ENCODE results near the gene AWAT2. TPM values are rescaled to one million over a fixed set of nuclear protein-coding genes. Genes with fewer than 3 reads are reported as not detected.

AWAT2 gene
- total and polyA plus RNA-seq, 4 donors, result not detected

GRCh38 chrX:69995362-69996112 is 54.2 kb downstream of the AWAT2 start:
- no peaks in the 10 kb centered on the region for H3K4me1 ChIP-seq (ENCODE audit: control insufficient read depth in 1 of 2, insufficient read depth in 2 of 2, low read length in 2 of 2)
- H3K36me3 ChIP-seq (ENCODE audit: control insufficient read depth in 1 of 2, insufficient read depth in 2 of 2, low read length in 1 of 2), result no peaks in the 10 kb centered on the region
- WGBS, 2 donors, result 62 to 88% methylated on average over 2 of the region's 2 CpGs
- DNase-seq (no peak), ATAC-seq (ENCODE audit: low FRiP score) (no peak)
- no peaks in the 10 kb centered on the region for H3K9me3 ChIP-seq (ENCODE audit: control insufficient read depth, low read length)
- intact Hi-C loops (cut with DNase I), result no loop called here
- H3K4me3 ChIP-seq (ENCODE audit: low read length in 2 of 2), result no peak overlapping the region
- H3K27me3 ChIP-seq (ENCODE audit: control insufficient read depth in 1 of 2, insufficient read depth in 2 of 2, low read length in 1 of 2), result no peaks in the 10 kb centered on the region
- H3K27ac ChIP-seq (ENCODE audit: low read depth in 1 of 2, low read length in 2 of 2), result no peak overlapping the region

- Histone ChIP-seq H3K36me3 (ENCODE audit: control insufficient read depth in 1 of 2, insufficient read depth in 2 of 2, low read length in 1 of 2) (no peaks in the 10 kb centered on the region), H3K27me3 (ENCODE audit: control insufficient read depth in 1 of 2, insufficient read depth in 2 of 2, low read length in 1 of 2) (no peaks in the 10 kb centered on the region), H3K27ac (ENCODE audit: low read depth in 1 of 2, low read length in 2 of 2) (no peak overlapping the region), H3K9me3 (ENCODE audit: control insufficient read depth, low read length) (no peaks in the 10 kb centered on the region), H3K4me1 (ENCODE audit: control insufficient read depth in 1 of 2, insufficient read depth in 2 of 2, low read length in 2 of 2) (no peaks in the 10 kb centered on the region), H3K4me3 (ENCODE audit: low read length in 2 of 2) (no peak overlapping the region)
- intact Hi-C loops (cut with DNase I), result no loop called here
- no peak for ATAC-seq (ENCODE audit: low FRiP score)
- DNase-seq, result no peak
Measured at GRCh38 chrX:69993494-69993893, 56.2 kb downstream of the AWAT2 start.

- ATAC-seq (ENCODE audit: low FRiP score), result no peak
- 69 to 81% methylated on average over 3 of the region's 3 CpGs for WGBS, 2 donors
- Histone ChIP-seq H3K36me3 (ENCODE audit: control insufficient read depth in 1 of 2, insufficient read depth in 2 of 2, low read length in 1 of 2) (no peaks in the 10 kb centered on the region), H3K9me3 (ENCODE audit: control insufficient read depth, low read length) (no peaks in the 10 kb centered on the region), H3K4me1 (ENCODE audit: control insufficient read depth in 1 of 2, insufficient read depth in 2 of 2, low read length in 2 of 2) (no peaks in the 10 kb centered on the region), H3K27ac (ENCODE audit: low read depth in 1 of 2, low read length in 2 of 2) (no peak overlapping the region), H3K4me3 (ENCODE audit: low read length in 2 of 2) (no peak overlapping the region), H3K27me3 (ENCODE audit: control insufficient read depth in 1 of 2, insufficient read depth in 2 of 2, low read length in 1 of 2) (no peaks in the 10 kb centered on the region)
- intact Hi-C loops (cut with DNase I), result no loop called here
- no peak for DNase-seq
Measured at GRCh38 chrX:69991685-69992084, 58.1 kb downstream of the AWAT2 start.

Small RNA genes within 50 kb of the gene (microRNA-seq; reads per million reads assigned to microRNA genes)
- gene MIR676, result 5.0 to 6.0 reads per million in 2 donors

Other genes starting within 250 kb of the AWAT2 start
- not detected for gene OTUD6A, start 12.5 kb upstream of the AWAT2 start, total RNA-seq
- not detected for gene OTUD6A, start 12.5 kb upstream of the AWAT2 start, polyA plus RNA-seq
- 10 to 100 TPM; 34.4 to 45.9 TPM for gene IGBP1, start 83.5 kb upstream of the AWAT2 start, total RNA-seq
- 10 to 100 TPM; 59.1 to 78.1 TPM for gene IGBP1, start 83.5 kb upstream of the AWAT2 start, polyA plus RNA-seq
- gene DGAT2L6, start 127.5 kb upstream of the AWAT2 start, total RNA-seq, result not detected
- gene DGAT2L6, start 127.5 kb upstream of the AWAT2 start, polyA plus RNA-seq, result not detected
- gene AWAT1, start 184.7 kb upstream of the AWAT2 start, total RNA-seq, result not detected
- not detected for gene AWAT1, start 184.7 kb upstream of the AWAT2 start, polyA plus RNA-seq
- gene P2RY4, start 210.3 kb upstream of the AWAT2 start, total RNA-seq, result 1 to 10 TPM in 1 of 2 donors, under 1 TPM in 1; 0.91 to 1.2 TPM
- not detected for gene P2RY4, start 210.3 kb upstream of the AWAT2 start, polyA plus RNA-seq
- gene ARR3, start 218.4 kb upstream of the AWAT2 start, total RNA-seq, result not detected
- gene ARR3, start 218.4 kb upstream of the AWAT2 start, polyA plus RNA-seq, result not detected
- gene RAB41, start 232.2 kb upstream of the AWAT2 start, total RNA-seq, result not detected
- gene RAB41, start 232.2 kb upstream of the AWAT2 start, polyA plus RNA-seq, result not detected
- 10 to 100 TPM; 18.7 to 27.1 TPM for gene PDZD11, start 240.0 kb upstream of the AWAT2 start, total RNA-seq
- 10 to 100 TPM; 57.8 to 67.1 TPM for gene PDZD11, start 240.0 kb upstream of the AWAT2 start, polyA plus RNA-seq
- gene KIF4A, start 240.2 kb upstream of the AWAT2 start, total RNA-seq, result under 1 TPM; 0.36 to 0.66 TPM
- gene KIF4A, start 240.2 kb upstream of the AWAT2 start, polyA plus RNA-seq, result under 1 TPM; 0.38 to 0.41 TPM